Measurements from ENCODE around the gene DYNLT2B. TPM values are rescaled to one million over a fixed set of nuclear protein-coding genes. Genes with fewer than 3 reads are reported as not detected.
"Not testable (repeated sequence)": the region's sequence is repeated elsewhere in the genome, so short reads cannot be mapped to it uniquely, and the experiment has no call there.

Gene DYNLT2B
- polyA plus RNA-seq, 2 donors = 13.9 to 23.3 TPM

DNA sequence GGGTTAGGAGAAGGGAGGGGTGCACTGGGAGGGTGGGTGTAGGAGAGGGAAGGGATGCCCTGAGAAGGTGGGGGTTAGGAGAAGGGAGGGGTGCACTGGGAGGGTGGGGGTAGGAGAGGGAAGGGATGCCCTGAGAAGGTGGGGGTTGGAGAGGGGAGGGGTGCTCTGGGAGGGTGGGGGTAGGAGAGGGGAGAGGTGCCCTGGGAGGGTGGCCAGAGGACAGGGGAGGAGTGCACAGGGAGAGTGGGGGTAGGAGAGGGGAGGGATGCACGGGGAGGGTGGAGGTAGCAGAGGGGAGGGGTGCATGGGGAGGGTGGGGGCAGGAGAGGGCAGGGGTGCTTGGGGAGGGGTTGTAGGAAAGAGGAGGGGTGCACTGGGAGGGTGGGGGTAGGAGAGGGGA lies 16.9 kb upstream of the DYNLT2B start:
- H3K9me3 ChIP-seq (ENCODE audit: control insufficient read depth in 2 of 2, insufficient read depth in 1 of 2, low read depth in 1 of 2, low read length in 1 of 2) = no peaks in the 10 kb centered on the region
- H3K27me3 ChIP-seq (ENCODE audit: control insufficient read depth in 1 of 2, insufficient read depth in 2 of 2, low read length in 2 of 2) = no peaks in the 10 kb centered on the region
- 25% methylated on average over 1 of the region's 1 CpG; no CpG with 5 or more reads in 1 of the 2 donors for WGBS, 2 donors
- no peak overlapping the region for H3K4me3 ChIP-seq (ENCODE audit: low read depth in 1 of 2, low read length in 2 of 2)
- no peak overlapping the region for H3K27ac ChIP-seq (ENCODE audit: low read depth in 2 of 2, low read length in 1 of 2)
- H3K4me1 ChIP-seq (ENCODE audit: control insufficient read depth in 2 of 2, insufficient read depth in 2 of 2, low read length in 1 of 2) = peaks cover 0 to 5% of the 10 kb centered on the region in 2 donors
- no peaks in the 10 kb centered on the region for H3K36me3 ChIP-seq (ENCODE audit: control insufficient read depth in 2 of 2, insufficient read depth in 2 of 2, low read length in 1 of 2)

DNA sequence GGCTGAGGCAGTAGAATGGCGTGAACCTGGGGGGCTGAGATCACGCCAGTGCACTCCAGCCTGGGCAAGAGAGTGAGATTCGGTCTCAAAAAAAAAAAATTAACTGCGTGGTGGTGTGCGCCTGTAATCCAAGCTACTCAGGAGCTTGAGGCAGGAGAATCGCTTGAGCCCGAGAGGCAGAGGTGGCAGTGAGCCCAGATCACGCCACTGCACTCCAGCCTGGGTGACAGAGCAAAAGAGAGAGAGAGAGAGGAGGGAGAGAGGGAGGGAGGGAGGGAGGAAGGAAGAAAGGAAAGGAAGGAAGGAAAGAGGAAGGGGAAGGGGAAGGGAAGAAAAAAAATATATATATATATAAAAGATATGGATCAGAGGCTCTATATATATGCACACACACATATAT lies 14.1 kb upstream of the DYNLT2B start:
- peaks cover 0 to 3% of the 10 kb centered on the region in 2 donors for H3K9me3 ChIP-seq (ENCODE audit: control insufficient read depth in 2 of 2, insufficient read depth in 1 of 2, low read depth in 1 of 2, low read length in 1 of 2)
- no peak overlapping the region for H3K4me3 ChIP-seq (ENCODE audit: low read depth in 1 of 2, low read length in 2 of 2)
- no peaks in the 10 kb centered on the region for H3K36me3 ChIP-seq (ENCODE audit: control insufficient read depth in 2 of 2, insufficient read depth in 2 of 2, low read length in 1 of 2)
- H3K4me1 ChIP-seq (ENCODE audit: control insufficient read depth in 2 of 2, insufficient read depth in 2 of 2, low read length in 1 of 2) = peaks cover 0 to 5% of the 10 kb centered on the region in 2 donors
- no peak overlapping the region for H3K27ac ChIP-seq (ENCODE audit: low read depth in 2 of 2, low read length in 1 of 2)
- H3K27me3 ChIP-seq (ENCODE audit: control insufficient read depth in 1 of 2, insufficient read depth in 2 of 2, low read length in 2 of 2) = no peaks in the 10 kb centered on the region
- WGBS, 2 donors = 79 to 83% methylated on average over 8 of the region's 8 CpGs

DNA sequence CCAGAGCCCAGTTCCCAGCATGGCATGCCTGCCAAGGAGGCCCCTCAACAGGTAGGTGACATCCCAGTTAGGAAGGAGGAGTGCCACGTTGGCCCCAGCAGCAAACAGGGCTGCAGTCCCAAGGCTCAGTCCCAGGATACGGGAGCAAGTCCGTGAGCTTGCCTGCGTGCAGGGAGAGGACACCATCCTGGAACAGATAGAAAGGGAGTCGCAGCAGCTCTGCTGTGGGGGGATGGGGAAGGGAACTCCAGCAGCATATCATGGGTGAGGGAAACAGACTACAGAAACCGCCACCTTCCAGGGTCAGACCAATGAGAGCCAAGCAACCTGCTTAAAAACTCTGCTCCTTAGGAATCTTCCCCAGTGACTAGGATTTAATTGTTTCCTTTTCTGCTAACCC lies 9.4 kb upstream of the DYNLT2B start:
- Histone ChIP-seq H3K36me3 (ENCODE audit: control insufficient read depth in 2 of 2, insufficient read depth in 2 of 2, low read length in 1 of 2) (no peaks in the 10 kb centered on the region), H3K27ac (ENCODE audit: low read depth in 2 of 2, low read length in 1 of 2) (no peak overlapping the region), H3K4me3 (ENCODE audit: low read depth in 1 of 2, low read length in 2 of 2) (no peak overlapping the region), H3K4me1 (ENCODE audit: control insufficient read depth in 2 of 2, insufficient read depth in 2 of 2, low read length in 1 of 2) (peaks cover 0 to 3% of the 10 kb centered on the region in 2 donors), H3K27me3 (ENCODE audit: control insufficient read depth in 1 of 2, insufficient read depth in 2 of 2, low read length in 2 of 2) (no peaks in the 10 kb centered on the region), H3K9me3 (ENCODE audit: control insufficient read depth in 2 of 2, insufficient read depth in 1 of 2, low read depth in 1 of 2, low read length in 1 of 2) (peaks cover 0 to 3% of the 10 kb centered on the region in 2 donors)
- WGBS, 2 donors = 33 to 51% methylated on average over 6 of the region's 6 CpGs

DNA sequence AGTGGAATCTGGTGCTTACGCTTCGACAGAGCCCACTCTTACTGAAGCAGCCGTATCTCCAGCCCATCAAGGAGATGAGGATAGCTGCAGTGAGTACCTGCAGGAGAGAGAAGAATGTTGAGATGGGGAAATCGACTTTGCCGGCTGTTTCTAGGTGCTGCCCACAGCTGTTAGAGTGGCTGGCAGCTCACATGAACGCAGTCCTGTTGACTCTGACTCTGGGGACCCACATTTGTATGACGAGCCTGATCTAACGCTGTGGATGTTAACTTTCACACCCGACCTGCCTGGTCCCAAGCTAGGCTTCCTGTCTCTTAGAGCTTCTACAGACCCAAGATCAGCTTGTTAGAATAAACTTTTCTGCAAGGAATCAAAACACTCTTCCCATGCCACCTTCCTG lies 8.9 kb upstream of the DYNLT2B start:
- H3K4me3 ChIP-seq (ENCODE audit: low read depth in 1 of 2, low read length in 2 of 2) = no peak overlapping the region
- no peak overlapping the region for H3K27ac ChIP-seq (ENCODE audit: low read depth in 2 of 2, low read length in 1 of 2)
- no peaks in the 10 kb centered on the region for H3K36me3 ChIP-seq (ENCODE audit: control insufficient read depth in 2 of 2, insufficient read depth in 2 of 2, low read length in 1 of 2)
- 74 to 85% methylated on average over 9 of the region's 9 CpGs for WGBS, 2 donors
- H3K4me1 ChIP-seq (ENCODE audit: control insufficient read depth in 2 of 2, insufficient read depth in 2 of 2, low read length in 1 of 2) = peaks cover 0 to 3% of the 10 kb centered on the region in 2 donors
- H3K27me3 ChIP-seq (ENCODE audit: control insufficient read depth in 1 of 2, insufficient read depth in 2 of 2, low read length in 2 of 2) = no peaks in the 10 kb centered on the region
- peaks cover 0 to 3% of the 10 kb centered on the region in 2 donors for H3K9me3 ChIP-seq (ENCODE audit: control insufficient read depth in 2 of 2, insufficient read depth in 1 of 2, low read depth in 1 of 2, low read length in 1 of 2)

DNA sequence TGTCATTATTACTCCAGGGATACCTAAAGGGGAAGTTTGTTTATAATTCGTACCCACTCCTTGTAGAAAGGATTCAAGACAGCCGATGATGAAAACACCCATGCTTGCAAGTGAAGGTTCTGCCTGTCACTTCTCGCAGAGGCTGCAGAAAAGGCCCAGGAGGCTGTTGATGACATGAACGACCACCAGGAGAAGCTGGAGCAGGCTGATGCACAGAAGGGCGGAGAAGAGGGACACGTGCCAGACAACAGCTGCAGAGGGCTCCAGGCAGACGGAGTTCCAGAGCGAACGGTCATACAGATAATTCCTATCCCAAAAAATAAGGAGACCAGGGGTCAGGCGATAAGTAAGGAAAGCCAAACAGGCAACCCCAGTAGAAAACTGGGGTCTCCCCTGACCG lies 5.7 kb upstream of the DYNLT2B start:
- Histone ChIP-seq H3K9me3 (ENCODE audit: control insufficient read depth in 2 of 2, insufficient read depth in 1 of 2, low read depth in 1 of 2, low read length in 1 of 2) (peaks cover 0 to 3% of the 10 kb centered on the region in 2 donors), H3K27me3 (ENCODE audit: control insufficient read depth in 1 of 2, insufficient read depth in 2 of 2, low read length in 2 of 2) (no peaks in the 10 kb centered on the region)

DNA sequence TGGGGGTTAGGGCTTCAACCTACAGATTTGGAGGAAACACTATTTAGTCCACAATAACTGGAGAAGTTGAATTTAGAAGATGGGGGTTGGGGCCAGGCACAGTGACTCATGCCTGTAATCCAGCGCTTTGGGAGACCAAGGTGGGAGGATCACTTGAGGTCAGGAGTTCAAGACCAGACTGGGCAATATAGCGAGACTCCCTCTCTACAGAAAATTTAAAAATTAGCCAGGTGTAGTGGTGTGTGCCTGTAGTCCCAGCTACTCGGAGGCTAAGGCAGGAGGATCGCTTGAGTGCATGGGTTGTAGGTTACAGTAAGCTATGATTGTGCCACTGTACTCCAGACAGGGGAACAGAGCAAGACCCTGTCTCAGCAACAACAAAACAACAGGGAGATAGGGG lies 5.0 kb upstream of the DYNLT2B start:
- Histone ChIP-seq H3K27ac (ENCODE audit: low read depth in 2 of 2, low read length in 1 of 2) (no peak overlapping the region), H3K9me3 (ENCODE audit: control insufficient read depth in 2 of 2, insufficient read depth in 1 of 2, low read depth in 1 of 2, low read length in 1 of 2) (peaks cover 0 to 3% of the 10 kb centered on the region in 2 donors), H3K4me3 (ENCODE audit: low read depth in 1 of 2, low read length in 2 of 2) (no peak overlapping the region), H3K27me3 (ENCODE audit: control insufficient read depth in 1 of 2, insufficient read depth in 2 of 2, low read length in 2 of 2) (no peaks in the 10 kb centered on the region), H3K4me1 (ENCODE audit: control insufficient read depth in 2 of 2, insufficient read depth in 2 of 2, low read length in 1 of 2) (peaks cover 2 to 8% of the 10 kb centered on the region in 2 donors), H3K36me3 (ENCODE audit: control insufficient read depth in 2 of 2, insufficient read depth in 2 of 2, low read length in 1 of 2) (no peaks in the 10 kb centered on the region)
- 92% methylated on average over 4 of the region's 4 CpGs for WGBS, 2 donors

More for the DNA sequence above, 5.7 kb upstream of the DYNLT2B start:
- Histone ChIP-seq H3K27ac (ENCODE audit: low read depth in 2 of 2, low read length in 1 of 2) (no peak overlapping the region), H3K36me3 (ENCODE audit: control insufficient read depth in 2 of 2, insufficient read depth in 2 of 2, low read length in 1 of 2) (no peaks in the 10 kb centered on the region), H3K4me3 (ENCODE audit: low read depth in 1 of 2, low read length in 2 of 2) (no peak overlapping the region), H3K4me1 (ENCODE audit: control insufficient read depth in 2 of 2, insufficient read depth in 2 of 2, low read length in 1 of 2) (peaks cover 2 to 8% of the 10 kb centered on the region in 2 donors)
- WGBS, 2 donors = 65 to 67% methylated on average over 11 of the region's 11 CpGs

DNA sequence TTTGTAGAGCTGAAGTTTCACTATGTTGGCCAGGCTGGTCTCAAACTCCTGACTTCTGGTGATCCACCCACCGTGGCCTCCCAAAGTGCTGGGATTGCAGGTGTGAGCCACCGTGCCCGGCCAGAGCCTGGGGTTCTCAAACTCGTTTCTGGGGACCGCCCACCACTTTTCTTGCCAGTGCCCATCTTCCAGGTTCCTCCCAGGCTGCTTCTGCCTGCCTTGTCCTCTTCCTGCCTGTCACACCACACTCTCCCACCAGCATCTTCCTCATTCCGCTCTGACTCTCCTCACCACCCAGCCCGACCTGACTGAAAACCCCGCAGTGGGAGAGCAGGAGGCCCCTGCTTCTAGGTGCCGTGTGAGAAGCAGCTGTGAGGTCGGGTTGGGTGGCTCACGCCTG lies 3.1 kb upstream of the DYNLT2B start:
- WGBS, 2 donors = 83 to 84% methylated on average over 11 of the region's 11 CpGs
- Histone ChIP-seq H3K27me3 (ENCODE audit: control insufficient read depth in 1 of 2, insufficient read depth in 2 of 2, low read length in 2 of 2) (no peaks in the 10 kb centered on the region), H3K4me1 (ENCODE audit: control insufficient read depth in 2 of 2, insufficient read depth in 2 of 2, low read length in 1 of 2) (peaks cover 2 to 4% of the 10 kb centered on the region in 2 donors), H3K27ac (ENCODE audit: low read depth in 2 of 2, low read length in 1 of 2) (no peak overlapping the region), H3K4me3 (ENCODE audit: low read depth in 1 of 2, low read length in 2 of 2) (no peak overlapping the region), H3K9me3 (ENCODE audit: control insufficient read depth in 2 of 2, insufficient read depth in 1 of 2, low read depth in 1 of 2, low read length in 1 of 2) (no peaks in the 10 kb centered on the region), H3K36me3 (ENCODE audit: control insufficient read depth in 2 of 2, insufficient read depth in 2 of 2, low read length in 1 of 2) (no peaks in the 10 kb centered on the region)

DNA sequence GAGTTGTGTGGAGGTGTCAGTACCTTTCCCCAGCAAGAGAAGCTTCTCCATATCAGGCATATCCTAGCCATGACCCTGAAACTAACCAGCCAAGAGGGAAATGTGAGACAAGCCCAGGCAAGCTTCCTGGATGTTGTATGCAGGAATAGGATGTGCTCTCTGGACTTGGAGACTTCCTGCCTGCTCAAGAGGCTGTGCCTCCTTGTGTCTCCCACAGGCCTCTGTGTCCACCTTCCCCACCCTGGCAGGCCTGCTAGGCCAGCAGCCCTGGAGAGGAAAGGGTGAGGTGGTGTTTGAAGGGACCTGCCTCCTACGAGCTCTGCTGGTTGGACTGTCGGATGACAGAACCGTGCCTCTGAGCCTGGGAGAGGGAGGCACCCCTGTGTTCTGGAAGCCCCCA lies 2.1 kb upstream of the DYNLT2B start:
- H3K27ac ChIP-seq (ENCODE audit: low read depth in 2 of 2, low read length in 1 of 2) = peak overlapping the region; percentile 4 to 85
- H3K27me3 ChIP-seq (ENCODE audit: control insufficient read depth in 1 of 2, insufficient read depth in 2 of 2, low read length in 2 of 2) = no peaks in the 10 kb centered on the region
- H3K9me3 ChIP-seq (ENCODE audit: control insufficient read depth in 2 of 2, insufficient read depth in 1 of 2, low read depth in 1 of 2, low read length in 1 of 2) = no peaks in the 10 kb centered on the region
- H3K4me3 ChIP-seq (ENCODE audit: low read depth in 1 of 2, low read length in 2 of 2) = no peak overlapping the region
- H3K36me3 ChIP-seq (ENCODE audit: control insufficient read depth in 2 of 2, insufficient read depth in 2 of 2, low read length in 1 of 2) = no peaks in the 10 kb centered on the region
- H3K4me1 ChIP-seq (ENCODE audit: control insufficient read depth in 2 of 2, insufficient read depth in 2 of 2, low read length in 1 of 2) = peaks cover 2 to 4% of the 10 kb centered on the region in 2 donors
- 55 to 58% methylated on average over 3 of the region's 3 CpGs for WGBS, 2 donors

DNA sequence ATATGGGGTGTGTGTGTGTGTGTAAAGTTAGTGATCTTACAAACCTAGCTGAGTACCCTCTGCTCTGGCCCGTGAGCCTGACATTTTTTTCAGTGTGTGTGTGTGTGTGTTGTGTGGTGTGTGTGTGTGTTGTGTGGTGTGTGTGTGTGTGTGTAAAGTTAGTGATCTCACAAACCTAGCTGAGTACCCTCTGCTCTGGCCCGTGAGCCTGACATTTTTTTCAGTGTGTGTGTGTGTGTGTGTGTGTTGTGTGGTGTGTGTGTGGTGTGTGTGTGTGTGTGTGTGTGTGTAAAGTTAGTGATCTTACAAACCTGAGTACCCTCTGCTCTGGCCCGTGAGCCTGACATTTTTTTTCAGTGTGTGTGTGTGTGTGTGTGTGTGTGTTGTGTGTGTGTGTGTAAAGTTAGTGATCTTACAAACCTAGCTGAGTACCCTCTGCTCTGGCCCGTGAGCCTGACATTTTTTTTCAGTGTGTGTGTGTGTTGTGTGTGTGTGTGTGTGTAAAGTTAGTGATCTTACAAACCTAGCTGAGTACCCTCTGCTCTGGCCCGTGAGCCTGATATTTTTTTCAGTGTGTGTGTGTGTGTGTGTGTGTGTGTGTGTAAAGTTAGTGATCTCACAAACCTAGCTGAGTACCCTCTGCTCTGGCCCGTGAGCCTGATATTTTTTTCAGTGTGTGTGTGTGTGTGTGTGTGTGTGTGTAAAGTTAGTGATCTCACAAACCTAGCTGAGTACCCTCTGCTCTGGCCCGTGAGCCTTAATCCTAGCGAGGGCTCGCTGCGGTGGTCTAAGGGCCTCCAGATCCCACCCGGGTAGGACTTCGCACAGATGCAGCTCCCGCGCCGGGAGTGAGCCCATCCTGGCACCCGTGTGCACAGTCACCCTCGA lies 997 bp downstream of the DYNLT2B start:
- not testable (repeated sequence) for H3K4me1 ChIP-seq (ENCODE audit: control insufficient read depth in 2 of 2, insufficient read depth in 2 of 2, low read length in 1 of 2); H3K9me3 ChIP-seq (ENCODE audit: control insufficient read depth in 2 of 2, insufficient read depth in 1 of 2, low read depth in 1 of 2, low read length in 1 of 2); H3K36me3 ChIP-seq (ENCODE audit: control insufficient read depth in 2 of 2, insufficient read depth in 2 of 2, low read length in 1 of 2); H3K27me3 ChIP-seq (ENCODE audit: control insufficient read depth in 1 of 2, insufficient read depth in 2 of 2, low read length in 2 of 2)
- H3K27ac ChIP-seq (ENCODE audit: low read depth in 2 of 2, low read length in 1 of 2) = peak overlapping the region; percentile 93 to 97
- H3K4me3 ChIP-seq (ENCODE audit: low read depth in 1 of 2, low read length in 2 of 2) = peak overlapping the region; percentile 69 to 82
- WGBS, 2 donors = 7 to 14% methylated on average over 15 to 16 of the region's 17 CpGs

DNA sequence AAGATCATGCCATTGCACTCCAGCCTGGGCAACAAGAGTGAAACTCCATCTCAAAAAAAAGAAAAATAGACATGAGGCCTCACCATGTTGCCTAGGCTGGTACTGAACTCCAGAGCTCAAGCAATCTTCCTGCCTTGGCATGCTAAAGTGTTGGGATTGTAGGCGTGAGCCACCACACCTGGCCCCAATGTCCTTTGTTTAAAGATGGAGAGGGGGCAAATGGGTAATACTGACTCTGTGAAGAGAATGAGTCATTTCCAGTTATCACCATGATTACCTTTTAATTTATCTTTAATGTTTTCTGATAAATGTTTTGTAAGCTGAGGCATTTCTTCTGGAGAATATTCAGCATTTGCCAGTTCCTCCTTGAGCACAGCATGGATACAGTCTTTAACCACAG lies 2.2 kb downstream of the DYNLT2B start:
- H3K36me3 ChIP-seq (ENCODE audit: control insufficient read depth in 2 of 2, insufficient read depth in 2 of 2, low read length in 1 of 2) = no peaks in the 10 kb centered on the region
- no peaks in the 10 kb centered on the region for H3K27me3 ChIP-seq (ENCODE audit: control insufficient read depth in 1 of 2, insufficient read depth in 2 of 2, low read length in 2 of 2)
- H3K9me3 ChIP-seq (ENCODE audit: control insufficient read depth in 2 of 2, insufficient read depth in 1 of 2, low read depth in 1 of 2, low read length in 1 of 2) = no peaks in the 10 kb centered on the region
- no peak overlapping the region for H3K4me3 ChIP-seq (ENCODE audit: low read depth in 1 of 2, low read length in 2 of 2)
- H3K27ac ChIP-seq (ENCODE audit: low read depth in 2 of 2, low read length in 1 of 2) = no peak overlapping the region
- WGBS, 2 donors = 50 to 65% methylated on average over 1 of the region's 1 CpG
- peaks cover 2 to 4% of the 10 kb centered on the region in 2 donors for H3K4me1 ChIP-seq (ENCODE audit: control insufficient read depth in 2 of 2, insufficient read depth in 2 of 2, low read length in 1 of 2)
